HG03558 (cell line): Measurements from ENCODE around the gene VPS9D1.

Experiments used
- ATAC-seq: cut with Tn5 transposase; IDR thresholded peaks from one replicate; pipeline ENCODE4 v1.9.1; 2021; ENCODE audit warnings: moderate number of reproducible peaks; ENCODE audit not compliant: unreplicated experiment; ENCODE audit errors: extremely low read depth

VPS9D1 gene

DNA sequence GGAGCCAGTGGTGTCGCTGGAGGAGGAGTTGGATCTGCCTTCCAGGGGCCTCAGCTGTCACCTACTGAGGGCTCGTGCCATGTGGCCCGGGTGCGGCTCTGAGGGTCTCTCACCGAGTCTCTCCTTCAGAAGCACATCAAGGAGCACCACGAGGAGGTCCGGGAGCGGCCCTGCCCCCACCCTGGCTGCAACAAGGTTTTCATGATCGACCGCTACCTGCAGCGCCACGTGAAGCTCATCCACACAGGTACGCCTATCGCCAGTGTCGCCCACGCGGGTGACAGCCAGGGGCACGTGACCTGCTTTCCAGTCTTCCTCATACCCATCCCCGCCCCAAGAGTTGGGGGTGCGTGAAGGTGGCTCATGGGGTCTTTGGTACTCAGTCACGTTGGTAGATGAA, 13.1 kb upstream of the VPS9D1 start:
- no peak for ATAC-seq

DNA sequence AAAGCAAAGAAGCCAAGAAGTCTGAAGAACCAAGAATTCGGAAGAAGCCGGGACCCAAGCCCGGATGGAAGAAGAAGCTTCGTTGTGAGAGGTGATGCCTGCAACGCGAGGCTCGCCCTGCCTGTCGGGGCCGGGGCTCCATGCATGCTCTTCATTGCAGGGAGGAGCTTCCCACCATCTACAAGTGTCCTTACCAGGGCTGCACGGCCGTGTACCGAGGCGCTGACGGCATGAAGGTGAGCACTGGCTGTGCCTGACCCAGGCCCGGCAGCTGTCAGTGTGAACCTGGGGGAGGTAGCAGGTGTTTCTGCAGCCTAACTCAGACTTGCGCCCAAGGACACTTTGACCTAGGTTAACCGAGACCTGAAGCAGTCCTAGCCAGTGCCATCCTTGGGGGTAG, 12.6 kb upstream of the VPS9D1 start:
- no peak for ATAC-seq

DNA sequence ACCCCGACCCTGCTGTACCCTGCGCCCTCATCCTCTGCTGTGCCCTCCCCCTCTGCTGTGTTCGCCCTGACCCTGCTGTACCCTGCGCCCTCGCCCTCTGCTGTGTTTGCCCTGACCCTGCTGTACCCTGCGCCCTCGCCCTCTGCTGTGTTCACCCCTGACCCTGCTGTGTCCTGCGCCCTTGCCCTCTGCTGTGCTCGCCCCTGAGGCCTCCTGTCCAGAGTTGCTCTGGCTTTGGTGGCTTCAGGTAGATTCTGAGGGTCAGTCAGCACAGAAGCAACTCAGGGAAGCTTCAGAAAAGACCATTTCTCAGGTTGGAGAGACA, 12.2 kb upstream of the VPS9D1 start:
- ATAC-seq, result no peak

DNA sequence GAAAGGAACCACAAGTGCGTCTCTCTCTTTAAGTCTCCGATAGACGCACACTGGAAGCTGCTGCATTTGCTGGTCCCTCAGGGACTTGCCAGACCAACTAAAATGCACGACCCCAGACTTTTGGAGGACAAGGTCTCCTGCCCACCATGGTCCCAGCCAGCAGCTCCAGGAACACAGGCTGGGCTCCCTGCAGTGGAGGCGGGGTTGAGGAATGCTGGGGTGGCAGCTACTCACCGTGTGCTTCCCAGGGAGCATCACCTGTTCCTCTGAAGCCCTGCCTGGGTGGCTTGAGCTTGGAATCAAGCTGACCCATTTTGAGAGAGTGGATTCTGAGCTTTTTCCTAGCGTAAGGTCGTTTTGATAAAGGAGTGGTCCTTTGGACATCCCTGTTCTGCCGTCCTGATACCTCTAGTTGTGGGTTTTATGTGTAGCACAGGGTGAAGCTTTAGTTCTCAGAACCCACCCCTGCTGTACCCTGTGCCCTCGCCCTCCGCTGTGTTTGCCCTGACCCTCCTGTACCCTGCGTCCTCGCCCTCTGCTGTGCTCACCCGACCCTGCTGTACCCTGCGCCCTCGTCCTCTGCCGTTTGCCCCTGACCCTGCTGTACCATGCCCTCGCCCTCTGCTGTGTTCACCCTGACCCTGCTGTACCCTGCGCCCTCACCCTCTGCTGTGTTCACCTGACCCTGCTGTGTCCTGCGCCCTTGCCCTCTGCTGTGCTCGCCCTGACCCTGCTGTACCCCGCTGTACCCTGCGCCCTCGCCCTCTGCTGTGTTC, 11.6 kb upstream of the VPS9D1 start:
- no peak for ATAC-seq

DNA sequence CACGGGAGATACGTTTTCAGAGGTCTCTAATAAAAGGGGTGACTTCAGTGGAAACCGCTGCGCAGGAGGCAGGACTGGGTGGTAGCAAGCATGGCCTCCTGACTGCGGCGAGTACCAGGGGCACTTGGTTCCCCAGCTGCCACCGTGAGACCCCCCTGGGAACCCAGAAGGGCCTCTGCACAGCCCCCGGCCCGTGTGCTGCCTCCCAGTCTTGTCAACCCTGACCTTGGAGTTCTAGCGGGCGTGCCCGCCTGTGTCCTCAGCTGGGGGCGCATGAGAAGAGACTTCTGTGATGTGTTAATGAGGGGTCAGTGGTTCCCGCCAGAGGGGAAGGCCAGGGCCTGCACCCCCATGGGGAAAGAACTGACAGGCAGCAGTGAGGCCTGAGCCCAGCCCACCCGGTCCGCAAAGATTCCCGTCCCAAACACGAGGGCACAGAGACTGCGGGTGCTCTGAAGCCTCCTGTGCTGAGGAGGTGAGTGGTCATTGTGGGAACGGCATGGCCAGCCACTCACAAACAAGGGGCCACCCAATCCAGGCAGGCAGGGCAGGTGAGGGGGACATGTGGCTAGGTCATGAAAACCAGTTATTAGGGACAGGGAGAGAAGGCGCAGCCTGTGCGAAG, 10.0 kb upstream of the VPS9D1 start:
- ATAC-seq, result no peak

DNA sequence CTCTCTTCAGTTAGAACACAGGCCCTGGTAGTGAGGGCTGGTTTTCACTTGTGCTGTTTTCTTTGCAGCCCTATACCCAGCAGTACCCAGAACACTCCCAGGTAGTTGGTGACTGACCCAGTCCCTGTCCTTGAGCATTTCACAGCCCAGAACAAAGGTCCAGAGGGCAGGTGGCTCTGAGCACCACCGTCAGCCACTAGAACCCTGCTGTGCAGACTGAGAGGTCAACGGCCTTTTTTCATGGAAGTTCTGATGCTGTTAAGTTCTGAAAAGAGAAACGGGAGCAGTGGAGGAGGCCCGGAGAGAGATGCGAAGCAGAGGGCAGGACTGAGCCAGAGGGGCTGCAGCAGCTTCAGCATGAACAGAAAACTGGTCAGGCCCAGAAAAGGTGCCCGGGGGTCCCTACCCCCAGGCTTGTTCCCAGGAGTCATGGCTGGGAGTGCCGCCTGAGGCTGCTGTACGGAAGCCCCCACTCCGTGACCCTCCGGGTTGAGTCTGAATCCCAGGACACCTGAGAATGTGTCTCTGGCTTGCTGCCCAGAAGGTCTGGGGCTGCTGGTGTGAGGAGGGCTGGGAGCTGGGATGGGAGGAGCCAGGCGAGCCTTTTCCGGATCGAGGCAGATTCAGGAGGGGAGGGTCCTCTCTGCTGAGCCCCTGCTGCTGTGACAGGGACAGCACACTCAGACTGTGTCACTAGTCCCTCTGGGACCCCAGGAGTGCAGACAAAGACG, 9.3 kb upstream of the VPS9D1 start:
- ATAC-seq, result no peak

DNA sequence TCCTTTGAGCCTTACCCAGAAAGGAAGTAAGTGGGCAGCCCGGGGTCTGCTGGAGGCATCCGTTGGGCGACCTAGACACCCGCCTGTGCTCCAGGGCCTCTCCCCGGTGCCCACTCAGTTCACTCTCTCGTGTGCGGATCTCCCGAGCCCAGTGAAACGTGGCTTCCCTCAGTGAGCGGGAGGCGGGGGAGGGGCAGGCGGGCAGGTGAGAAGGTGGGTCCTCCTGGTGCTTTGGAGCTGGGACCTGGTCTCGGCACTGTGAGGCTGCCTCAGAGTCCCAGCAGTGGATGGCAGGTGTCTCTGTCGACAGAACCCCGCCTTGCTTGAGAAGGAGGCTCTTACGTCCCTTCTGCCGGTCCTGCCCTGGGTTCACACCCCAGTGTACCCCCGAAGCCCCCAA, 8.6 kb upstream of the VPS9D1 start:
- no peak for ATAC-seq

DNA sequence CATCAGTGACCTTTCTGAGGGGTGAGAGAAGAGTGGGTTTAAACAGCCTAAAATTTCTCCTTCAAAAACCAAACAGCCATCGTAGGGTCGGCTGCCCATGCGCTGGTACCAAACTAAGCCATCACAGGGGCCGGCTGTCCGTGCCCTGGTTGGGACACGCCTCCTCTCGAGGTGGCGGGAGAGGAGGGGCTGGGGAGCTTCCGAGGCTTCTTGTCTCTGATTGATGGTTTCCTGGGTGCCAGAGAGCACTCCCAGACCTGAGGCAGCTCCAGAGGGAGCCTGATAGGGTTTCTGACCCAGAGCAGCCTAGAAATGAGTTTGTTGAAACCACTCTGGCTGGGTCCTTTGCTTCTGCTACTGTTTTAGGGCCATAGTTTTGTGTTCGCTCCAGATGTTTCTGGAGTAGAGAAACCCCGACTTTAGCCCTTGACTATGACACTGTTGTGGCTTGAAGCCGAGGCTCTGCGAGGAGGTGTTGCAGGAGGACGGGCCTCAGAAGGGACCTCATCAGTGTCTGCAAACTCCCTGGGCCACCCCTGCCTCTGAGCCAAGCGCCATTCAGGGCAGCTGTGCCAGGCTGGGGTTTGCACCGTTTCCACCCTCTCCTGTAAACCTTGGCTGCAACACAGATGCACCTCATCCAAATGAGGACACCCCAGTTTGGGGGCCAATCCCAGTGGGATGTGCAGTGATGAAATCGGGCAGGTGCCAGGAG, 6.9 kb upstream of the VPS9D1 start:
- no peak for ATAC-seq

DNA sequence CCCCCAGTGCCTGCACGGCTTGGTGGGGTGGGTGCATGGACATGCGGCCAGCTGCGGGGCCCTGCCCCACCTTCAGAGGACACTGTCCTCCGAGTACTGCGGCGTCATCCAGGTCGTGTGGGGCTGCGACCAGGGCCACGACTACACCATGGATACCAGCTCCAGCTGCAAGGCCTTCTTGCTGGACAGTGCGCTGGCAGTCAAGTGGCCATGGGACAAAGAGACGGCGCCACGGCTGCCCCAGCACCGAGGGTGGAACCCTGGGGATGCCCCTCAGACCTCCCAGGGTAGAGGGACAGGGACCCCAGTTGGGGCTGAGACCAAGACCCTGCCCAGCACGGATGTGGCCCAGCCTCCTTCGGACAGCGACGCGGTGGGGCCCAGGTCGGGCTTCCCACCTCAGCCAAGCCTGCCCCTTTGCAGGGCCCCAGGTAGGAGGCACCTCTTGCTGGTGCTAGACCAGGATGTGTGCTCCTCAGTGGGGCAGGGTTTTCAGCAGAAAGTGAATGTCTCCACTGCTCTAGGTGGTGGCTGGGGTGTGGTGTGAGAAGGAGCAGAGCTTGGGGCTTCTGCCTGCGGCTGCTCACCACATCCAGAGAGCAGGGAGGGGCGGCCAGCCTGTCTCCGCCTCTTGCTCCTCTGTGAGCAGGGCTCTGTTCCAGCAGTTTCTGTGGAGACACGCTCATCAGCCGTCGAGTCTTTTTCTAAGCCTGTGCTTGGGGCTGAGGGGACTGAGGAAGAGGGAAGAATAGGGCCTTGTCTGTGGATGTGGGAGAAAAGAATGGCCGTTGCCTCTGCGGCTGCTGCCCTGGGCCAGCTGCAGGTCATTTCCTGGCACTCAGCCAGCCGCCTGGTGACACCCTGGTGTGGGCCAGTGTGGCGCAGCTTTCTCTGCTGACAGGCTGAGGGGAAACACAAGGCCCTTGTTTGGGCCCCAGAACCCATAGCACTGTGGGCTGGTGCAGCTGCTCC, 2.9 kb upstream of the VPS9D1 start:
- ATAC-seq, result no peak

DNA sequence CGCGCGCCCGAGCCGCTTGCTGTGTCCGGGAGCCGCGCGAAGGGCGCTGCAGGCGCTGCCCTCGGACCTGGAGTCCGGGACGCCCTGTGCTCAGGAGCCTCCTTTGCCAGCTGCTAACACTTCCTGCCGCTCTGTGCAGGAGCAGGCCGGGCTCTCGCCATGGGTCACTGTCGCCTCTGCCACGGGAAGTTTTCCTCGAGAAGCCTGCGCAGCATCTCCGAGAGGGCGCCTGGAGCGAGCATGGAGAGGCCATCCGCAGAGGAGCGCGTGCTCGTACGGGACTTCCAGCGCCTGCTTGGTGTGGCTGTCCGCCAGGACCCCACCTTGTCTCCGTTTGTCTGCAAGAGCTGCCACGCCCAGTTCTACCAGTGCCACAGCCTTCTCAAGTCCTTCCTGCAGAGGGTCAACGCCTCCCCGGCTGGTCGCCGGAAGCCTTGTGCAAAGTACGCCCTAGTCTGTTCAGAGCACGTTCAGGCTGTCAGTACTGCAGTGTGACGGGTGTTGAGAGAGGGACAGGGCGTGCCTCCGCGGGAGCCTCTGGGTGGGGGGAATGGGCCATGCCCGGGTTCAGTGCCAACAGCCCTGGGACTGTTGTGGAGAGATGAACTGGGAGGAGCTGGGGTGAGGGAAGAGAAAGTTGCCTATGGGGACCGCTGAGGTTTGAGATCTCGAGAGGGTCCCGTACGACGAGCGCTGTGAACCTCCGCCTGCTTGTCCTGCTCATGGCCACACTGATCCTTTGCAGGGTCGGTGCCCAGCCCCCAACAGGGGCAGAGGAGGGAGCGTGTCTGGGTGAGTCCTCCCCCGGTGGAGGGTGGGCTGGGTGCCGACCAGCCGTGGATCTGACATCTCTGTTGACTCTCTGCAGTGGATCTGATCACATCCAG, 1.9 kb upstream of the VPS9D1 start:
- ATAC-seq, result no peak

DNA sequence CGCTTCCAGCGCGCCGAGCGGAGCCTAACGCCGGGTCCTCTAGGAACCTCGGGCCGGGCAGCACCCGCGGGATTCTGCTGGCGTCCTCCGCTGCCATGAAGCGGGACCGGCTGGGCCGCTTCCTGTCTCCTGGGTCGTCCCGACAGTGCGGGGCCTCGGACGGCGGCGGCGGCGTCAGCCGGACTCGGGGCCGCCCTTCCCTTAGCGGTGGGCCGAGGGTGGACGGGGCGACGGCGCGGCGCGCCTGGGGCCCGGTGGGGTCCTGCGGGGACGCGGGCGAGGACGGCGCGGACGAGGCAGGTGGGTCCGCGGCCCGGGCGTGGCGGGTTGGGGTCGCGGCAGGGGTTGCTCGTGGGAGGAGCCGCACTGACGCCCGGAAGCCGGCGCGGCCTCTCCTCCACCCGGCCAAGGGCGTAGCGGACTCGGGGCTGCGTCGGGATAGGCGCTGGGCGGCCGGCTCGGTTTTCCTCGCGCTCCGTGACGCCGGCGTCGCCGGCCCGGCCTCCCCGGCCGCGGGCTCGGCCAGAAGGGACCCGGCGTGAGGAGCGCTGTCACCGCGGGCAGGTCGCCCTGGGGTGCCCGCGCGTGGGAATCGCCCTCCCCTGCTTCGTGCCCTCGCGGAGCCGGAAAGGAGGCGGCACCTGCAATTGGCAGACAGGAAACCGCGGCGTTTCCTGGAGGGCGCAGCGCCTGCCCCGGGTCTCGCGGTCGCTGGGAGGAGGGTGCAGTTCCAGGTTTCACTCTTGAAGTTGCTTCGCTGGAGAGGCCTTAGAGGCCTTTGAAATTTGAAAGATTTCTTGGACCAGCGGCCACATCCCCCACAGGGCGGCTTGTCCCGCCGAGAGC, 1.1 kb upstream of the VPS9D1 start:
- no peak for ATAC-seq

DNA sequence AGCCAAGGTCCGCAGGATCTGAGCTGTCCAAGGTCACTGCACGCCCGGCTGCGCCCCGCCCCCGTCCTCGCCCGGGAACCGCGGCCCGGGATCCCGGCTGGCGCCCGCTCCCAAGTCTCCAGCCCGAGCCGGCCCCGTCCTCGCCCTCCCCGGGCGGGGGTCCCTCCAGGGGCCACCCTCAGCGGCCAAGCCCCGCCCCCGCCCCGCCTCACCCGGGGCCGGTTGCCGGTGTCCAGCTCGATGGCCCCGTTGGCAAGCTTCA, 216 bp downstream of the VPS9D1 start:
- ATAC-seq, result no peak

DNA sequence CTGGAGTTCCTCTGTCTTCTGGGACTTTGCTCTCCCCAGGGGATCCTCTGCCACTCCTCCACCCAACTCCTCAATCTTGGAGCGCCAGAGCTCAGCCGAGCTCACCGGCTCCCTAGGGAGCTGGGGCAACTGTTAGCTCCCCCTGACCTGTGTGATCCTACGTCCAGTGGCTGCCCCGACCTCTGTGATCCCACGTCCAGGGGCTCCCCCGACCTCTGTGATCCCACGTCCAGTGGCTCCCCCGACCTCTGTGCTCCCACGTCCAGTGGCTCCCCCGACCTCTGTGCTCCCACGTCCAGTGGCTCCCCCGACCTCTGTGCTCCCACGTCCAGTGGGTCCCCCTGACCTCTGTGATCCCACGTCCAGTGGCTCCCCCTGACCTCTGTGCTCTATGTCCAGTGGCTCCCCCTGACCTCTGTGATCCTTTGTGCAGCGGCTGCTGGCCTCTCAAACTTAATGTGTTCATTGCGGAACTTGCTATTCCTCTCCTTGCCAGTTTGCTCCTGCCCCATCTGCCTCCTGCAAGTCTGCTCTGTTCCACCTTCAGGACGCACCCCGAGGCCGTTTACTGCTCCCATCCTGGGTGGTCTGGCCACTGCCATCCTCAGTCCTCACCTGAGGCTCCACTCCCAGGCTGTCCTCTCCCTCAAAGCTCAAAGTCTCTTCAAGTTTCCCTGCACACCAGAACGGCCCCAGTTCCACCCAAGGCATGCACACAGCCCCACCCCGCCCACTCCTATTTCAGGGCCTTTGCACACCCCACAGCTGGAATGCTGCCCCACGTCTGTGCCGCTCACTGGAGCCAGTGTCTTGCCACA, 2.8 kb downstream of the VPS9D1 start:
- ATAC-seq, result no peak

DNA sequence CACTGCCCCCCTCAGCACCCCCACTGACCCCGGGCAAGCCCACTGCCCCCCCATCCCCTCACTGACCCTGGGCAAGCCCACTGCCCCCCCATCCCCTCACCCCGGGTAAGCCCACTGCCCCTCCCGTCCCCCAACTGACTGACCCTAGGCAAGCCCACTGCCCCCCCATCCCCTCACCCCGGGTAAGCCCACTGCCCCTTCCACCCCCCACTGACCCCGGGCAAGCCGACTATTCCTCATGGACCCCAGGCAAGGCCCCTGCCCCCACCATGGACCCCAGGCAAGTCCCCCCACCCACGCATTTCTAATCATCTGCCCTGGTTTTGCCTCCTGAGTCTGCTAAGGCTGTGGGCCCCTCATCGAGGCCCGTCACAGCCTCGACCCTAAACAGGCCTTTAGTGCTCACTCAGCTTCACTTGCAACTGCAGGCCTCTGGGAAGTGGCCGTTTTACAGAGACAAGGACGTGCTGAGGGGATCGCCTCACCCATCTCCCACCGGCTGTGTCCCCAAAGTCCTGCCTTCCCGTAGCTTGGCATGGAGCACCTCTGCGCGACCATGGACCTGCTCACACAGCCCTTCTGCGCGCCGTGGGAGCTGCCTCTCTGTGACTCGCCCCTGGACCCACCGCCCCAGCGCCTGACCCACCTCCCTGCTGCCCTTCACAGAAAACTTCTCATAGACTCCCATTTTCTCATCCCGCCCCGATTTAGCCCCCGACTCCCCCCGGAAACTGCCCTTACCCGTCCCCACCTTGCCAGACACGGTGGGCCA, 3.6 kb downstream of the VPS9D1 start:
- no peak for ATAC-seq

DNA sequence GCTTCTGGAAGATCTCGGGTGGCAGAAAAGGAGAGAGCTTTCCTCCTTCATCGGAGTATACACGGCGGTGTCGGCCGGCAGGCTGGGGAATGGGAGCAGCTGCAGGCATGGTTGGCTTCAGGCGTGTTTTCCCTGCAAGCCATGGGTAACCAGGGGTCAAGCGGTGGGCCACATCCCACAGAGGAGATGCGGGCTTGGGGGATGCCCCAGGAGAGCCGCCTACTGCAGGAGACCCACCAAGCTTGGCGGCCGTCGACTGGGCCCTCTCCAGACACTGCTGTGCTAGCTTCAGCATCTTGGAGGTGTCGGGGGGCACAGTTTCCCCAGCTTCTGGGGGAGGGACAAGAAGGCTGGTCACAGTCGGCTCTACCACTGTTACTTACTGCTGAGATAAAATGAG, 4.2 kb downstream of the VPS9D1 start:
- no peak for ATAC-seq

DNA sequence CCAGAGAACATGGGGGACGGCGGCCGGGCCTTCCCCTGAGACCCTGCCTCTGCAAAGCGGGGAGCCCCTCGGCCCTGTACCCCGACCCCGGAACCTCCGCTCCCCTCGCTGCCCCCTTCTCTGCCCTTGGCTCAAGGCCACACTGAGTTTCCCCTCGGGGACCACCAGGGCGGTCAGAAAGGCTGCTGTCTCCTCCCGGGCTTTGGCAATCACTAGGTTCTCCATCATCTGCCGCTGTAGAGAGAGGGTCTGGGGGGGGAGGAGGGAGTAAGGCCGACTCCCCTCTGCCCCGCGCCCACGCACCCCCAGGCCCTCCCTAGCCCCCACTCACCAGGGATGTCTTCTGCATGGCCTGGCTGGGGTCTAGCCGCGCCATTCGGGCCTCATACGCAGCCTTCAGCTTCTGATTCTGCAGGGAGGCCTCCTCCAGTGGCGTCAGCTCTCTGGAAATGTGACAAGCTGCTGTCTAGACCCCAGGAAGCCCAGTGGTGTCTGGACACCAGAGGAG, 8.4 kb downstream of the VPS9D1 start:
- no peak for ATAC-seq
